Right atrium auricular region (tissue), 2 donors: ENCODE measurements around the gene LMNB1. TPM values are rescaled to one million over a fixed set of nuclear protein-coding genes. Genes with fewer than 3 reads are reported as not detected.
"Not testable (repeated sequence)": the region's sequence is repeated elsewhere in the genome, so short reads cannot be mapped to it uniquely, and the experiment has no call there.

Experiments
- DNase-seq: peaks from one replicate; pipeline ENCODE4 v3.0.0-alpha.2; 2019; ENCODE audit warnings: low spot score
- H3K27ac ChIP-seq, 2 donors: fragments of 200-600 bp; sonication (generic); 1 replicate in 1 of 2; 2 replicates in 1 of 2; pipeline ENCODE4 v1.5.1; 2016 to 2019
- H3K27me3 ChIP-seq, 2 donors: fragments of 200-600 bp; sonication (generic); one replicate each; pipeline versions ENCODE4 v1.5.1 to v1.6.0; 2017 to 2019
- H3K36me3 ChIP-seq: fragments of 200-600 bp; sonication (generic); one replicate; pipeline ENCODE4 v1.5.1; 2016
- H3K4me1 ChIP-seq, 2 donors: fragments of 200-600 bp; sonication (generic); one replicate each; pipeline versions ENCODE4 v1.5.1 to v1.6.0; 2017 to 2019
- H3K4me3 ChIP-seq, 2 donors: fragments of 200-600 bp; sonication (generic); 1 replicate in 1 of 2; 2 replicates in 1 of 2; pipeline ENCODE4 v1.5.1; 2017 to 2019; ENCODE audit warnings: mild to moderate bottlenecking in 1 of 2, moderate library complexity in 1 of 2
- H3K9me3 ChIP-seq, 2 donors: fragments of 200-600 bp; sonication (generic); one replicate each; pipeline ENCODE4 v1.5.1; 2019
- total RNA-seq, 2 donors: library from RNA; depleted of rRNA; stranded (reverse); fragments of >200 nt; gene quantifications; one replicate each; pipeline ENCODE4 v1.1.0, GENCODE V29; 2016
- TF ChIP-seq, protein P1 (sequence below), 2 donors: fragments of 200-600 bp; sonication (generic); IDR thresholded peaks; one replicate each; pipeline ENCODE4 v1.5.1; 2019; ENCODE audit warnings: antibody characterized with exemption in 2 of 2

Gene LMNB1
- total RNA-seq, 2 donors from 2014 or later: 2.5 to 2.6 TPM

DNA sequence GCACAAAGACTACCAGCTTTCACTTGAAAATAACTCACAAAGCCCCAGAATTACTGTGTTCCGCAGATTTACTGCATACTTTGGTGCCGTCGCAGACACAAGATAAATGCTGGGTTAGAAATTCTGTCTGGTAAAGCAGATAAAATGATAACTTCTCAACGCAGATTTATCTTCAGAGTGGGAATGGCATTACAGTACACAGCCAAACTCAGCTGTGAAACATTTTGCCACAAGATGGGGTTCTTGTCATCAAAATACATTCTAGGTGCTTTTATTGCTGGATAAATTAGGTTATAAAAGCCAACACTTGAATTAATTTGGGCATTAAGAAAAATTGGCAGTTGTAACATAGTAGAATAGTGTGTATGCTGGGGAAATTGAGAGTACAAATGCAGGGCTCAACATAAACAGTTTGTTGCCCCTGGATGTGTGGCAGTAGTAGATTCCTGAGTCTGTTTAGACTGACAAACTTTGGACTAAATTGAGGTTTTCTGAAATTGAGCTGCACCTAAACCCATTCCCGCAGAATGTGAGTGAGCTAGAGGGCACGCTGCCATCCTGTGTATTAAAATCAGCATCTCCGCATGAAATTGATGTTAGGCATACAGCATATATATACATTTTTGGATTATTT lies 61.1 kb downstream of the LMNB1 start:
- no peaks in the 10 kb centered on the region for H3K36me3 ChIP-seq
- DNase-seq: no peak
- H3K4me1 ChIP-seq: no peaks in the 10 kb centered on the region
- no peaks in the 10 kb centered on the region for H3K27me3 ChIP-seq
- H3K4me3 ChIP-seq: no peak overlapping the region
- H3K9me3 ChIP-seq: no peaks in the 10 kb centered on the region
- TF ChIP-seq, protein P1, sequence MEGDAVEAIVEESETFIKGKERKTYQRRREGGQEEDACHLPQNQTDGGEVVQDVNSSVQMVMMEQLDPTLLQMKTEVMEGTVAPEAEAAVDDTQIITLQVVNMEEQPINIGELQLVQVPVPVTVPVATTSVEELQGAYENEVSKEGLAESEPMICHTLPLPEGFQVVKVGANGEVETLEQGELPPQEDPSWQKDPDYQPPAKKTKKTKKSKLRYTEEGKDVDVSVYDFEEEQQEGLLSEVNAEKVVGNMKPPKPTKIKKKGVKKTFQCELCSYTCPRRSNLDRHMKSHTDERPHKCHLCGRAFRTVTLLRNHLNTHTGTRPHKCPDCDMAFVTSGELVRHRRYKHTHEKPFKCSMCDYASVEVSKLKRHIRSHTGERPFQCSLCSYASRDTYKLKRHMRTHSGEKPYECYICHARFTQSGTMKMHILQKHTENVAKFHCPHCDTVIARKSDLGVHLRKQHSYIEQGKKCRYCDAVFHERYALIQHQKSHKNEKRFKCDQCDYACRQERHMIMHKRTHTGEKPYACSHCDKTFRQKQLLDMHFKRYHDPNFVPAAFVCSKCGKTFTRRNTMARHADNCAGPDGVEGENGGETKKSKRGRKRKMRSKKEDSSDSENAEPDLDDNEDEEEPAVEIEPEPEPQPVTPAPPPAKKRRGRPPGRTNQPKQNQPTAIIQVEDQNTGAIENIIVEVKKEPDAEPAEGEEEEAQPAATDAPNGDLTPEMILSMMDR (IDR thresholded peaks at IDR 0.05): peak; percentile 41 to 70
- H3K27ac ChIP-seq: no peak overlapping the region

DNA sequence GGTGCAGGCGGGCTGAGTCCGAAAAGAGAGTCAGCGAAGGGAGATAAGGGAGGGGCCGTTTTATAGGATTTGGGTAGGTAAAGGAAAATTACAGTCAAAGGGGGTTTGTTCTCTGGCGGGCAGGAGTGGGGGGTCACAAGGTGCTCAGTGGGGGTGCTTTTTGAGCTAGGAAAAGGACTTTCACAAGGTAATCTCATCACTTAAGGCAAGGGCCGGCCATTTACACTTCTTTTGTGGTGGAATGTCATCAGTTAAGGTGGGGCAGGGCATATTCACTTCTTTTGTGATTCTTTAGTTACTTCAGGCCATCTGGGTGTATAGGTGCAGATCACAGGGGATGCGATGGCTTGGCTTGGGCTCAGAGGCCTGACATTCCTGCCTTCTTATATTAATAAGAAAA lies 62.5 kb downstream of the LMNB1 start:
- DNase-seq, H3K27ac ChIP-seq, H3K9me3 ChIP-seq, H3K4me1 ChIP-seq, H3K27me3 ChIP-seq, H3K4me3 ChIP-seq, H3K36me3 ChIP-seq: not testable (repeated sequence)

DNA sequence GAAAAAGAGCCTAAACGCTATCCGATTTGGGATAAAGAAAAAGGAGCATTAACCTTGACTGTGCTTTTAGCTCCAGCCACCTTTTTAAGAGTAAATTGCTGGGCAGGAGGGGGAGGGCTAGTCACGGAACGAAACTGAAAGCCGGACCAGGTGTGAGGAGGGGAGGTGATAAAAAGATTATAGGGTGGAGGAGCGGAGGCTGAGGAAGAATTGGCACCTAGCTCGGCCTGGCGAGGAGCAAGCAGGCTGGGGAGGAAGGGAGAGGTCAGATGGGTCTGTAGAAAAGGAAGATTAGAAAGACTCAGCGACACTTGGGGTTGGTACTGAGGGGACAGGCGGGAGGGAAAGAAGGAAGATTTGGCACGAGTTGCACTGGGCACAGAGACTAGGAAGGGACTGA lies 66.4 kb downstream of the LMNB1 start:
- H3K36me3 ChIP-seq, H3K9me3 ChIP-seq: not testable (repeated sequence)

DNA sequence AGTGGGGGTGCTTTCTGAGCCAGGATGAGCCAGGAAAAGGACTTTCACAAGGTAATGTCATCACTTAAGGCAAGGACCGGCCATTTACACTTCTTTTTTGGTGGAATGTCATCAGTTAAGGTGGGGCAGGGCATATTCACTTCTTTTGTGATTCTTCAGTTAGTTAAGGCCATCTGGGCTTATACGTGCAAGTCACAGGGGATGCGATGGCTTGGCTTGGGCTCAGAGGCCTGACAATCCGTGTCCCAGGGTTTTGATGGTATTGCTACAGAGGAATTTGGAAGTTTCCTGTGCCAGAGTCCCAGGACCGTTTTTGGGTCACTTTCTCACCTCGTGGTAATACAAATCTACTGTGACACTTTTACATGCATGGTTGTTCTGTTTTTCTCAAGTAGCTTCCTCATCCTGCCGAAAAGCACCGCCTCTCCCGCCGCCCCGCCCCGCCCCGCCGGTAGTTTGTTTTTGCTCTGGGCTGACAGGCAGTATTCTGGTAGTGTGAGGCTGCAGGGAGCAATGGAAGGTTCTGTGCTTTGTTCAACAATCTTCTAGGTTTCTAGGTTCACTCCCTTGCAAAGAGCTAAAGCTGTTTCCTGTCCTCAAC lies 68.6 kb downstream of the LMNB1 start:
- peak overlapping the region in 1 of 2 donors; percentile 16 for H3K4me3 ChIP-seq
- H3K27ac ChIP-seq: not testable (repeated sequence)

More for the DNA sequence above, 66.4 kb downstream of the LMNB1 start:
- DNase-seq, H3K4me3 ChIP-seq, H3K27ac ChIP-seq, H3K27me3 ChIP-seq: not testable (repeated sequence)
- peaks cover 0 to 11% of the 10 kb centered on the region in 2 donors for H3K4me1 ChIP-seq

DNA sequence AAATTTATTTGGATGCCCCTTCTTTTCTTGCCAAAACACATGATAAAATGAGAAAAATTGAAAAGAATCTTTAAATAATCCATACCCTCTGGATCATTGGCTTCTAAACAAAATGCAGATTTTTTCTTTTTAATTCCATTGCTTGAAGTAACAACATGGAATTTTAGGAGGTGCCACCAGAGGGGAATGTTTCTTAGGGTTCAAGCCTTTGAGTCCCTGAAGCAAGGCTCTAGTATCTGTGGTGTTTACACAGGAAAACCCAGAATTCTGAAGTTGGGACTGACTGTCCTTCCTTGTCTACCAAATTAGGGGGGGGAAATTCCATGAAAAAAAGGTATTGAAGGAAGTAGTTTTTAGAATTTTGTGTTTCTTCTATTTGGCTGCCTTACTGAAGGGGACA lies 69.4 kb downstream of the LMNB1 start:
- peaks cover 0 to 31% of the 10 kb centered on the region in 2 donors for H3K4me1 ChIP-seq
- DNase-seq: no peak
- TF ChIP-seq, protein P1 (IDR thresholded peaks at IDR 0.05): peak in 1 of 2 donors; percentile 21
- H3K27ac ChIP-seq: peak overlapping the region; percentile 68 to 73
- no peaks in the 10 kb centered on the region for H3K27me3 ChIP-seq
- H3K9me3 ChIP-seq: no peaks in the 10 kb centered on the region
- no peaks in the 10 kb centered on the region for H3K36me3 ChIP-seq
- H3K4me3 ChIP-seq: no peak overlapping the region

More for the DNA sequence above, 68.6 kb downstream of the LMNB1 start:
- DNase-seq, H3K9me3 ChIP-seq, H3K27me3 ChIP-seq, H3K36me3 ChIP-seq: not testable (repeated sequence)
- H3K4me1 ChIP-seq: peaks cover 0 to 25% of the 10 kb centered on the region in 2 donors

DNA sequence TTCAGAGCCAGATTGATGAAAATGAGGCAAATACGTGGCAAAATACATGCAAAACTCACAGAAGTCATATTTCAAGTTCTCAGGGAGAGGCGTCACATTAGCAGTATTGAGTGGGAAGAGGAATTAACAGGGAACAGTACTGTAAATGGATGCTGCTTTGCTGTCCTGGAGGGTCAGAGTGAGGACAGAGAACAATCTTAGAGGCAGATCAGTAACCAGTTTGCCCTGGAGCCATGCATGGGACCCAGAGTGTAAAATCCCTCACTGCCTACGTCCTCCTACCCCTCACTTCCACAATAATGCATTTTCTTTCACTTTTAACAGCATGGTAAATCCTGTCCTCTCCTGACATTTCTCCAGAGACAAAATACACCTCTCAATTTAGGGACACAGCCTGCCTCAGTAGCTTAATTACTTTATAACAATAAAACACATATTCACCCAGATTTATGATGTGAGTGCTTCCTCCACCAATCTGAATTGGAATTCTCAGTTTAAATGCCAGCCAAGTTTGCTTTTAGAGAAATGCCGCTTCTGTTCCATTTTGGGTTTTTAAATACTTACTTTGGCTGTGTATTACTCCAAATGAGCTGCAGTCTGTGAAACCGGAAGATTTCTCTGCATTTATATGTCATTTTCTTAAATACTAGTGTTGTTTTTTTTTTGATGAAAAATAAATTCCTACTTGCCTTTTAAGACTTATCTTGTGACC lies 70.0 kb downstream of the LMNB1 start:
- TF ChIP-seq, protein P1 (IDR thresholded peaks at IDR 0.05): no peak
- DNase-seq: no peak
- no peaks in the 10 kb centered on the region for H3K36me3 ChIP-seq
- peak overlapping the region; percentile 68 to 73 for H3K27ac ChIP-seq
- H3K4me3 ChIP-seq: no peak overlapping the region
- H3K4me1 ChIP-seq: peaks cover 0 to 37% of the 10 kb centered on the region in 2 donors
- H3K9me3 ChIP-seq: no peaks in the 10 kb centered on the region
- no peaks in the 10 kb centered on the region for H3K27me3 ChIP-seq

DNA sequence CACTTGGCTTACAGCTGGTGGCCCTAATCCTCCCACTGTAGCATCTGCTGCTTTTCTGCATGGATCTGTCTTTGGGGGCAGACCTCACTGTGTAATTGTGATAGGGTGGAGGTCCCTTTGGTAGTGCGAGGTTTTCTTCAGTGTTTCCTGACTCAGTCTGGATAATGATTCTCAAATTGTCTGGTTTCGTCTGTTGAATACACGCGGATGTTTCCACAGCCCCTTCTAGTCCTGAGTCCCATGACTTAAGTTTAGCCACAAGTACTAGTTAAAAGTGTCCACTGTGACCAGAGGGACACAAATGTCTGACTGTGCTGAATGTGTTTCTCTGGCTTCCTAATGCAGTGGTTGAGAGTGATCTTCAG lies 70.5 kb downstream of the LMNB1 start:
- no peaks in the 10 kb centered on the region for H3K27me3 ChIP-seq
- no peaks in the 10 kb centered on the region for H3K9me3 ChIP-seq
- no peak for DNase-seq
- peaks cover 0 to 42% of the 10 kb centered on the region in 2 donors for H3K4me1 ChIP-seq
- H3K27ac ChIP-seq: peak overlapping the region; percentile 68 to 73
- TF ChIP-seq, protein P1 (IDR thresholded peaks at IDR 0.05): no peak
- no peaks in the 10 kb centered on the region for H3K36me3 ChIP-seq
- H3K4me3 ChIP-seq: no peak overlapping the region
